ENCODE results near the gene DCLK1. TPM values are rescaled to one million over a fixed set of nuclear protein-coding genes. Genes with fewer than 3 reads are reported as not detected.
"Not testable (repeated sequence)": the region's sequence is repeated elsewhere in the genome, so short reads cannot be mapped to it uniquely, and the experiment has no call there.

The DCLK1 gene
- total RNA-seq, 4 donors from 2014 or later = 21.3 to 63.8 (median 40.9) TPM

DNA sequence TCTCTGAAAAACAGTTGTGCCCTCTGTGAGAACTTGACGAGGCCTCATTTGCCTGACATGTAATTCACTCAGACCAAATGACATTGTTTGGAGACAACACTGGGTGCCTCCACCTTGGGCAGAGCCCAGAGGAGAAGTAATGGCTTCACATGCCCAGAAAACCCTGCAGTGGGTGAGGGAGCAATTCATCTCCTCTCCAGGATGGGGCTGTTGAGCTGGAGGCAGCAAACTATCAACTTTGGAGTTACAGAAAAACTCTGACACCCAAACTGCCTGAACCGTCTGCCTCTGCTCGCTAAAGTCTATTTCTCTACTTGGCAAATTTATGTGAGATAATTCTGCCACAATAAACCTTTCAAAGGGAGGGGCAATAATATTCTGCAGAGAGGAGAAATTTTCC is 146.9 kb downstream of the DCLK1 start:
- Histone ChIP-seq H3K27me3 (no peaks in the 10 kb centered on the region), H3K4me3 (no peak overlapping the region), H3K27ac (no peak overlapping the region), H3K4me1 (peaks cover 0 to 4% (median 0%) of the 10 kb centered on the region in 4 donors), H3K36me3 (no peaks in the 10 kb centered on the region), H3K9me3 (no peaks in the 10 kb centered on the region)
- 73 to 81% methylated on average over 3 of the region's 3 CpGs for WGBS, 2 donors
- TF ChIP-seq POLR2A (IDR thresholded peaks at IDR 0.05) (no peak), EP300 (IDR thresholded peaks at IDR 0.05) (no peak)
- TF ChIP-seq, protein P1, sequence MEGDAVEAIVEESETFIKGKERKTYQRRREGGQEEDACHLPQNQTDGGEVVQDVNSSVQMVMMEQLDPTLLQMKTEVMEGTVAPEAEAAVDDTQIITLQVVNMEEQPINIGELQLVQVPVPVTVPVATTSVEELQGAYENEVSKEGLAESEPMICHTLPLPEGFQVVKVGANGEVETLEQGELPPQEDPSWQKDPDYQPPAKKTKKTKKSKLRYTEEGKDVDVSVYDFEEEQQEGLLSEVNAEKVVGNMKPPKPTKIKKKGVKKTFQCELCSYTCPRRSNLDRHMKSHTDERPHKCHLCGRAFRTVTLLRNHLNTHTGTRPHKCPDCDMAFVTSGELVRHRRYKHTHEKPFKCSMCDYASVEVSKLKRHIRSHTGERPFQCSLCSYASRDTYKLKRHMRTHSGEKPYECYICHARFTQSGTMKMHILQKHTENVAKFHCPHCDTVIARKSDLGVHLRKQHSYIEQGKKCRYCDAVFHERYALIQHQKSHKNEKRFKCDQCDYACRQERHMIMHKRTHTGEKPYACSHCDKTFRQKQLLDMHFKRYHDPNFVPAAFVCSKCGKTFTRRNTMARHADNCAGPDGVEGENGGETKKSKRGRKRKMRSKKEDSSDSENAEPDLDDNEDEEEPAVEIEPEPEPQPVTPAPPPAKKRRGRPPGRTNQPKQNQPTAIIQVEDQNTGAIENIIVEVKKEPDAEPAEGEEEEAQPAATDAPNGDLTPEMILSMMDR (IDR thresholded peaks at IDR 0.05) = no peak
- no peak for DNase-seq (ENCODE audit: low spot score in 2 of 2)

DNA sequence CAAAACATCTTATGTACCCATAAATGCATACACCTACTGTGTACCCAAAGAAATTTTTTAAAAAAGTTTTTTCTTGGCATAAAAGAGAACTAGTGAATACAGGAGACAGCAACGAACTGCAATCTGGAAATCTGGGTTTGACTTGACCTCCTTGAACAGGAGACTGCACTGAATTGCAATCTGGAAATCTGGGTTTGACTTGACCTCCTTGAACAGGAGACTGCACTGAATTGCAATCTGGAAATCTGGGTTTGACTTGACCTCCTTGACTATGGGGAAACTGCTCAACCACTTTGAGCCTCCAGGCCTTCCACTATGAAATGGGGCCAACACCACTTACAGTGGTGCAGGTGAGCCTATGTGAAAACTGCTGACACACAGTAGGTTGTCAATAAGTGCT is 147.5 kb downstream of the DCLK1 start:
- H3K4me1 ChIP-seq = peaks cover 0 to 10% (median 2%) of the 10 kb centered on the region in 4 donors
- whole genome bisulfite sequencing, 2 donors = 56 to 81% methylated on average over 1 of the region's 1 CpG

DNA sequence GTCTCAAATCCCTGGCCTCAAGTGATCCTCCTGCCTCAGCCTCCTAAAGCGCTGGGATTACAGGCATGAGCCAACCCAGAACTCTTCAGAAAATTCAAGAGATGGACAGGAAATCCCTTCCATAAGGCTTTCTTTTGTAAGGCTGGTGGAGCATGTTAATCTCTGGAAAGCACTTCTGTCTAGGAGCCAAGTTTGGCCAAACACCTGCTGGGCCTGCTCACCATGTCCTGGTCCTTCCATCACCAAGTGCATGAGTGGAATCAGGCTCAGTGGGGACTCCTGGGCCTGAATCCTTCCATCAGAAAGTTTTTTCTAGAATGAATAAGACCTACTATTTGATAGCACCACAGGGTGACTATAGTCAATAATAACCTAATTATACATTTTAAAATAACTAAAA is 148.0 kb downstream of the DCLK1 start:
- H3K27me3 ChIP-seq = no peaks in the 10 kb centered on the region
- no peaks in the 10 kb centered on the region for H3K9me3 ChIP-seq
- H3K4me1 ChIP-seq = peaks cover 0 to 13% (median 3%) of the 10 kb centered on the region in 4 donors
- 100% methylated on average over 1 of the region's 1 CpG for WGBS, 2 donors
- TF ChIP-seq EP300 (IDR thresholded peaks at IDR 0.05) (no peak), POLR2A (IDR thresholded peaks at IDR 0.05) (no peak)
- TF ChIP-seq, protein P1 (IDR thresholded peaks at IDR 0.05) = no peak
- DNase-seq (ENCODE audit: low spot score in 2 of 2) = no peak
- H3K36me3 ChIP-seq = no peaks in the 10 kb centered on the region
- no peak overlapping the region for H3K4me3 ChIP-seq
- no peak overlapping the region for H3K27ac ChIP-seq

More for the DNA sequence above, 147.5 kb downstream of the DCLK1 start:
- H3K27ac ChIP-seq; H3K36me3 ChIP-seq; H3K9me3 ChIP-seq; H3K27me3 ChIP-seq; DNase-seq (ENCODE audit: low spot score in 2 of 2); H3K4me3 ChIP-seq: not testable (repeated sequence)

DNA sequence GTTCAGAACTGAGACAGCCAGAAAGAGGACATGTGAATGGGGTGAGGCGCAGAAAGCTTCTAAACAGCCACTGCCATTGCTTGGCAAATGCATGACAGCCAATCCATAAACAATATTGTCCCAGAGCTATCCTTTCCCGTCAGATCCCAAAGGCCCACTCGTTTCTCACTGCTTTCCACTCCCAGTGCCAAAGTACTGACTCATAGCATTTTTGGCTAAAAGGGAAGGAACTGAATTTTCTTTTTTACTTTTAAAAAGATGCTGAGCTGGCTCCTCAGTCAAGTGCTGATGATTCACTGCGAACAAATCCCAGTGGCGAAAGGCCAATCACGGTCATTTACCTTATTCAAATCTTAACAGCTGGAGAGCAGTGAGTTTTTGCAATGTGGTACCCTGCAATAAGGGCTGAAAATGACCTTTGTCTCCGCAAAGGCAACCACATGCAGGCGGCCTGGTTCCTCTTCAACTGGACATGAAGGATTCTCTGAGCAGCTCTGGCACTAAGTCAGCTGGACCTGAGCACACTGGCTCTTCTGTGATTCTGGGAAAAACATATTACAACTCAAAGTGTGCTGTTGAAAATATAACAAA is 151.7 kb downstream of the DCLK1 start:
- Histone ChIP-seq H3K27ac (peak overlapping the region; percentile 31 to 86 (median 80)), H3K36me3 (no peaks in the 10 kb centered on the region), H3K4me3 (no peak overlapping the region), H3K4me1 (peaks cover 0 to 9% (median 3%) of the 10 kb centered on the region in 4 donors), H3K9me3 (no peaks in the 10 kb centered on the region), H3K27me3 (no peaks in the 10 kb centered on the region)
- TF ChIP-seq POLR2A (IDR thresholded peaks at IDR 0.05) (no peak), EP300 (IDR thresholded peaks at IDR 0.05) (peak; percentile 66 to 93)
- DNase-seq (ENCODE audit: low spot score in 2 of 2) = peak; percentile 79 to 94
- WGBS, 2 donors = 44 to 47% methylated on average over 8 of the region's 8 CpGs

DNA sequence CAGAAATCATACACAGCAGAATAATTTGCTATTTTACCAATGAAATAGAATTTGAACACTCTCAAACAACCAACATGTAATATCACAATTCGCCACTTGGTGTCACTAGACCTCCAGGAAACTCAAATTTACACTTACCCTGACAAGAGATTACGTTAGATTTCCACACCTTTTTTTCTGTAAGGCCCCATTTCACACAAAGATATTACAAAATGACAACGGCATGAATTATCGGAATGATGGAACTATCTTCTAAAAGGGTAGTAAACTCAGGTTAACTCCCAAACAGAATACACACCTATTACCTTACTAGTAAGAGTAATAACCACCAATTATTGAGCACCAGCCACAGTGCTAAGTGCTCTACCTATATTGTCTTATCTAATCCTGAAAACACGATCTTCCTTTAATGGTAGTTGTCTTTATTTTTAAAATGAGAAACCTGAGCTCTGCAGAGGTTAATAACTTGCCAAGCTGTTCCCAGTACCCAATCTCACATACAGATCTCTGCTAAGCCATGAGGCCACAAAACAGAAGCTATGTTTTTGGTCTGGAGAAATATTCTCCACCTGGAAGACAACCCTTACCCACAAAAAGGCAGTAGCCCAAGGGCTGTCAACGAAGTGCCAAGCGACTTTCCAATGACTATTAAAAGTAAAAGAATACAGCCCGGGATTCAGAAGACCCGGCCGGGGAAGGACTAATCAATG is 152.4 kb downstream of the DCLK1 start:
- peaks cover 0 to 9% (median 3%) of the 10 kb centered on the region in 4 donors for H3K4me1 ChIP-seq
- 41 to 50% methylated on average over 10 of the region's 10 CpGs for WGBS, 2 donors
- H3K27me3 ChIP-seq = no peaks in the 10 kb centered on the region
- no peak overlapping the region for H3K4me3 ChIP-seq
- no peaks in the 10 kb centered on the region for H3K9me3 ChIP-seq
- peak overlapping the region; percentile 25 to 86 (median 80) for H3K27ac ChIP-seq
- no peaks in the 10 kb centered on the region for H3K36me3 ChIP-seq
- TF ChIP-seq EP300 (IDR thresholded peaks at IDR 0.05) (peak in 1 of 2 donors; percentile 17), POLR2A (IDR thresholded peaks at IDR 0.05) (no peak)
- TF ChIP-seq, protein P1 (IDR thresholded peaks at IDR 0.05) = peak; percentile 62 to 86 (median 70)
- DNase-seq (ENCODE audit: low spot score in 2 of 2) = peak in 1 of 2 donors; percentile 94

DNA sequence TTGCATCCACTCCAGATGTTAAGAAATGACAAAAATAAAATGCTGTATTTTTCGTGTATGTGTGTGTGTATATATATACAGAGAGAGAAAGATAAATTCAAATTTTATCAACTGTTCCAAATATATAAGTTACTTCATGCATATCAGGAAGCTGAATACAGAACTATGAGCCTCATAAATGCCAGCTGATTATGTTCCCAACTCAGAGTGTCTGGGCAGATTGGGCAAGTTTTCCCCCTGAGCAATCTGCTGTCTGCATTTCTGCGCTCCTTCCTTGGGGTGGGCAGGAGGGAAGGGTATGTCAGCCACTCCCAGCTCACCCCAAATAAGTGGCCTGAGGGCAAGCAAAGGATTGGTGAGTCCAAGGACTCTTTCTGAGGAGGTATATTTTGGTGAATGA is 154.1 kb downstream of the DCLK1 start:
- DNase-seq (ENCODE audit: low spot score in 2 of 2) = no peak
- no peaks in the 10 kb centered on the region for H3K27me3 ChIP-seq
- no peak for TF ChIP-seq POLR2A (IDR thresholded peaks at IDR 0.05)
- TF ChIP-seq EP300 (IDR thresholded peaks at IDR 0.05) = no peak
- TF ChIP-seq, protein P1 (IDR thresholded peaks at IDR 0.05) = no peak
- H3K9me3 ChIP-seq = no peaks in the 10 kb centered on the region
- H3K27ac ChIP-seq = no peak overlapping the region
- no peaks in the 10 kb centered on the region for H3K36me3 ChIP-seq
- peaks cover 0 to 9% (median 3%) of the 10 kb centered on the region in 4 donors for H3K4me1 ChIP-seq
- H3K4me3 ChIP-seq = no peak overlapping the region
- 80% methylated on average over 2 of the region's 2 CpGs for whole genome bisulfite sequencing, 2 donors

Measured in tibial nerve (tissue), 4 donors.